Gastroesophageal sphincter (tissue), 4 donors: Measurements from ENCODE around the gene GTF2F2. TPM values are rescaled to one million over a fixed set of nuclear protein-coding genes. Genes with fewer than 3 reads are reported as not detected.

Experiments used
- ATAC-seq: fragments of 150-250 bp; one replicate; pipeline ENCODE4 v1.9.1; 2016; ENCODE audit warnings: mild to moderate bottlenecking, moderate library complexity
- H3K27ac ChIP-seq, 4 donors: fragments of 200-600 bp; sonication (generic) in 3 of 4; 1 replicate in 3 of 4; 2 replicates in 1 of 4; pipeline ENCODE4 v1.5.1; 2016 to 2019
- H3K27me3 ChIP-seq: fragments of 200-600 bp; sonication (generic); one replicate; pipeline ENCODE4 v1.5.1; 2019
- H3K36me3 ChIP-seq, 2 donors: fragments of 200-600 bp; sonication (generic); one replicate each; pipeline ENCODE4 v1.5.1; 2019; ENCODE audit warnings: control low read depth in 1 of 2
- H3K4me1 ChIP-seq, 3 donors: fragments of 200-600 bp; sonication (generic); 1 replicate in 2 of 3; 2 replicates in 1 of 3; pipeline ENCODE4 v1.5.1; 2016 to 2019; ENCODE audit warnings: control low read depth in 2 of 3
- H3K4me3 ChIP-seq, 2 donors: fragments of 200-600 bp; sonication (generic); one replicate each; pipeline ENCODE4 v1.5.1; 2019; ENCODE audit warnings: mild to moderate bottlenecking in 1 of 2, moderate library complexity in 1 of 2
- H3K9me3 ChIP-seq, 3 donors: fragments of 200-600 bp; sonication (generic); one replicate each; pipeline ENCODE4 v1.5.1; 2017 to 2019; ENCODE audit warnings: control low read depth in 2 of 3
- CTCF ChIP-seq, 4 experiments: fragments of 200-600 bp in 2 of 4; fragments of 450-650 bp in 2 of 4; sonication (generic) in 1 of 4; IDR thresholded peaks; one replicate each; pipeline ENCODE4 v1.5.1; 2017 to 2019; ENCODE audit warnings: antibody characterized with exemption in 4 of 4, mild to moderate bottlenecking in 2 of 4, moderate library complexity in 2 of 4
- EP300 ChIP-seq: sonication (generic); formaldehyde crosslinking; IDR thresholded peaks from one replicate; pipeline ENCODE4 v1.6.1; 2017; ENCODE audit warnings: antibody characterized with exemption, mild to moderate bottlenecking
- POLR2A ChIP-seq, 2 donors: fragments of 450-650 bp; IDR thresholded peaks; one replicate each; pipeline ENCODE4 v1.6.1; 2017; ENCODE audit warnings: antibody characterized with exemption in 2 of 2, mild to moderate bottlenecking in 2 of 2, moderate library complexity in 1 of 2
- POLR2AphosphoS5 ChIP-seq: sonication (generic); formaldehyde crosslinking; IDR thresholded peaks from one replicate; pipeline ENCODE4 v1.6.1; 2017; ENCODE audit warnings: antibody characterized with exemption
- WGBS, 2 donors: methylation state at CpG; one replicate each; pipeline ENCODE4 v1.1.5; 2018; ENCODE audit warnings: low coverage in 1 of 2; 5-methylcytosine and 5-hydroxymethylcytosine counted together
- small RNA-seq, 4 donors: library from RNA; depleted of rRNA; stranded (forward); fragments of <200 nt; gene quantifications; one replicate each; pipeline ENCODE3, GENCODE V24; 2016
- total RNA-seq, 4 donors: library from RNA; depleted of rRNA; stranded (reverse); fragments of >200 nt; gene quantifications; one replicate each; pipeline ENCODE4 v1.1.0, GENCODE V29; 2016

The GTF2F2 gene
- total RNA-seq, 4 donors from 2014 or later = 15.3 to 19.6 (median 17.7) TPM

GRCh38 chr13:45331692-45332035 is 211.4 kb downstream of the GTF2F2 start:
- H3K4me1 ChIP-seq = peaks cover 0 to 79% (median 30%) of the 10 kb centered on the region in 3 donors
- TF ChIP-seq POLR2A (IDR thresholded peaks at IDR 0.05) (no peak), EP300 (no peak), CTCF (IDR thresholded peaks at IDR 0.05) (no peak), POLR2AphosphoS5 (no peak)
- no peaks in the 10 kb centered on the region for H3K27me3 ChIP-seq
- ATAC-seq = no peak
- H3K9me3 ChIP-seq = no peaks in the 10 kb centered on the region
- peak overlapping the region in 2 of 4 donors; percentile 11 to 25 for H3K27ac ChIP-seq
- H3K36me3 ChIP-seq = peaks cover 9 to 31% of the 10 kb centered on the region in 2 donors
- WGBS, 2 donors = 58 to 84% methylated on average over 3 of the region's 3 CpGs
- H3K4me3 ChIP-seq = no peak overlapping the region

- Histone ChIP-seq H3K9me3 (no peaks in the 10 kb centered on the region), H3K27me3 (no peaks in the 10 kb centered on the region), H3K36me3 (peaks cover 11 to 37% of the 10 kb centered on the region in 2 donors), H3K4me1 (peaks cover 0 to 85% (median 30%) of the 10 kb centered on the region in 3 donors), H3K4me3 (no peak overlapping the region), H3K27ac (peak overlapping the region in 3 of 4 donors; percentile 11 to 55 (median 25))
- 89 to 100% methylated on average over 2 of the region's 2 CpGs for WGBS, 2 donors
- TF ChIP-seq POLR2AphosphoS5 (no peak), EP300 (no peak), POLR2A (IDR thresholded peaks at IDR 0.05) (no peak), CTCF (IDR thresholded peaks at IDR 0.05) (no peak)
- peak; percentile 63 for ATAC-seq
These were observed 211.9 kb downstream of the GTF2F2 start for GRCh38 chr13:45332036-45332830.

GRCh38 chr13:45332831-45333219 is 212.5 kb downstream of the GTF2F2 start:
- H3K27ac ChIP-seq = peak overlapping the region in 1 of 4 donors; percentile 55
- 81 to 86% methylated on average over 3 of the region's 3 CpGs for WGBS, 2 donors
- H3K9me3 ChIP-seq = no peaks in the 10 kb centered on the region
- TF ChIP-seq EP300 (no peak), CTCF (IDR thresholded peaks at IDR 0.05) (no peak), POLR2A (IDR thresholded peaks at IDR 0.05) (no peak), POLR2AphosphoS5 (no peak)
- H3K4me3 ChIP-seq = no peak overlapping the region
- ATAC-seq = no peak
- peaks cover 0 to 90% (median 34%) of the 10 kb centered on the region in 3 donors for H3K4me1 ChIP-seq
- no peaks in the 10 kb centered on the region for H3K27me3 ChIP-seq
- H3K36me3 ChIP-seq = peaks cover 11 to 42% of the 10 kb centered on the region in 2 donors

DNA sequence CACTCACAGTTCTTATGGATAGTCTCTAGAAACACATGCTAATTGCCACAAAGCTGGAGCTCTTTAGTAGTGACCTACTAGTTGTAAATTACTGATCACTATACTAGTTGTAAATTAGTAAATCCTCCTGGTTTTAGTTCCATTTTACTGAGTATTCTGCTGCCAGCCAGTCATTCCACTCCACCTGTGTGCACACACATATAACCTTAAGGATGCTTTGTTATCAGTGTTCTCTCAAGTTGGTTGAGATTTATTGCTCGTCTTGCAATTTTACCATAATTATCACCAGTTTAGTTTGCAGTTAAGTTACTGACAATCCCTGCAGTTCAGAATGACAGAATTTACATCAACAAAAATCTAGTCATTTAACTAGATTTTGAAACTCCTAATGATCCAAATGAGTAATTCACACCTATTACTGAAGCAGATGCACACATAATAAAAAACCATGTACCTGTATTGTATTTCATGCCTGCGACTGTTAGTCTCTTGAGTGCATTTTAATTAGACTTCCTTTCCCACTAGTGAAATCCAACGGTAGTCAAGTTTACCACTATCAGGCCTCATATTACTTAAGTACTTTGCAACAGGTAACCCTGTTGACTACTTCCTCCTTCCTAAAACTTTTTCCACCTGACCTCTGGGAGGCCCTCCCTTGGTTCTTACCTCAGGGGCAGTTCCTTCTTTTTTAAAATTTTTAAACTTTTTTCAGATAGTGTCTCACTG is 213.1 kb downstream of the GTF2F2 start:
- Histone ChIP-seq H3K4me1 (peaks cover under 1 to 95% (median 39%) of the 10 kb centered on the region in 3 donors), H3K4me3 (no peak overlapping the region), H3K27ac (peak overlapping the region in 2 of 4 donors; percentile 37 to 55), H3K9me3 (no peaks in the 10 kb centered on the region), H3K27me3 (no peaks in the 10 kb centered on the region), H3K36me3 (peaks cover 11 to 48% of the 10 kb centered on the region in 2 donors)
- TF ChIP-seq EP300 (no peak), CTCF (IDR thresholded peaks at IDR 0.05) (no peak), POLR2AphosphoS5 (no peak), POLR2A (IDR thresholded peaks at IDR 0.05) (no peak)
- 54 to 72% methylated on average over 3 of the region's 3 CpGs for WGBS, 2 donors
- ATAC-seq = no peak

Small RNA genes within 50 kb of the gene (small RNA-seq; reads per million reads assigned to genes)
- 0 reads per million in 4 donors for gene AL138693.1
- gene AL138963.2 = 0 reads per million in 4 donors

Other genes starting within 250 kb of the GTF2F2 start
- 1 to 10 TPM; 2.5 to 4.7 (median 3.0) TPM for gene NUFIP1, start 131.0 kb upstream of the GTF2F2 start, total RNA-seq
- gene GPALPP1, start 131.0 kb upstream of the GTF2F2 start, total RNA-seq = 10 to 100 TPM; 25.8 to 32.7 (median 26.4) TPM
- gene KCTD4, start 80.5 kb downstream of the GTF2F2 start, total RNA-seq = under 1 TPM in 1 of 4 donors, not detected in 3; 0.78 TPM
- gene TPT1, start 220.7 kb downstream of the GTF2F2 start, total RNA-seq = 1,000 to 10,000 TPM; 1,925 to 3,753 (median 2,929) TPM